ENCODE results near the gene FAM234B. TPM values are rescaled to one million over a fixed set of nuclear protein-coding genes. Genes with fewer than 3 reads are reported as not detected.

The FAM234B gene
- polyA plus RNA-seq, 3 donors from 2014 or later, result 0.14 to 1.5 (median 1.3) TPM

- Mint-ChIP-seq H3K36me3 (peaks cover 0 to 3% (median 0%) of the 10 kb centered on the region in 3 donors), H3K4me1 (peaks cover 17 to 19% of the 10 kb centered on the region in 2 donors), H3K27ac (peak overlapping the region in 1 of 6 donors; percentile 18), H3K9me3 (no peaks in the 10 kb centered on the region), H3K27me3 (ENCODE audit: low read depth in 3 of 3) (peaks cover 5 to 12% (median 10%) of the 10 kb centered on the region in 3 donors), H3K4me3 (no peak overlapping the region)
- DNase-seq, result no peak
These were observed 50.2 kb downstream of the FAM234B start for GRCh38 chr12:13094367-13094766.

DNA sequence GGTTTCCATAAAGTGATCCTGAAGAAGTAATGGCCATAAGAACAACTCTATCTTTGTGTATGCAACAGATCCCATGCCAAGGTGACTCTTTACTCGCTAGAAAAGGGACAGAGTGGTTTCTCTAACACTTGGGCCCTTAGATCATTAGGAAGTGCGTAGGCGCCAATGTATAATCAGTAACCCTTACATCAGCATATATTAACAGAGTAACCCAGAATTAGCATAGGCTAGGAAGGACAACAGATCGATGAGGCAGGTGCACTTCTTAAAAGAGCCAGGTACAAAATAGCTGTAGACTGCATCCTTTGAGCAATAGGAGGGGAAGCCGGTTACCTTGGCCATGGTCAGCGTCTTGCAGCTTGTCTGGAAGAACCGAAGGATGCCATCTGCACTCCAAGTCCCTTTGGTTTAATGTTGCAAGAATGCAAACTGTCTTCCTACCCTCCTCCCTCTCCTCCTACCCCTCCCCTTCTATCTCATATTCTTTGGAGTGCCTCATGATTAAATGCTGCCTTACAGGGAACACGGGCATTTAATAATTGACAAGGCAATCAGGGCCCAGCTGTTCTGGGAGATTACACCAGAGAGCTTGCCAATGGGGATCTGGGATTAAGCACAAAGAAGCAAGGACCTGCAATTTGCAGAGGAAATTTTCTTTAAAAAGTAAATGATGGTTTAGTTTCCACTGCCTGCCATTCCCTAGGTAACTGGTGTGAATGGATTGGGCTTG lies 51.2 kb downstream of the FAM234B start:
- Mint-ChIP-seq H3K27ac (no peak overlapping the region), H3K27me3 (ENCODE audit: low read depth in 3 of 3) (peaks cover 5 to 12% (median 9%) of the 10 kb centered on the region in 3 donors), H3K4me3 (no peak overlapping the region), H3K9me3 (no peaks in the 10 kb centered on the region), H3K36me3 (peaks cover 0 to 3% (median 0%) of the 10 kb centered on the region in 3 donors), H3K4me1 (peaks cover 24 to 29% of the 10 kb centered on the region in 2 donors)
- no peak for DNase-seq

DNA sequence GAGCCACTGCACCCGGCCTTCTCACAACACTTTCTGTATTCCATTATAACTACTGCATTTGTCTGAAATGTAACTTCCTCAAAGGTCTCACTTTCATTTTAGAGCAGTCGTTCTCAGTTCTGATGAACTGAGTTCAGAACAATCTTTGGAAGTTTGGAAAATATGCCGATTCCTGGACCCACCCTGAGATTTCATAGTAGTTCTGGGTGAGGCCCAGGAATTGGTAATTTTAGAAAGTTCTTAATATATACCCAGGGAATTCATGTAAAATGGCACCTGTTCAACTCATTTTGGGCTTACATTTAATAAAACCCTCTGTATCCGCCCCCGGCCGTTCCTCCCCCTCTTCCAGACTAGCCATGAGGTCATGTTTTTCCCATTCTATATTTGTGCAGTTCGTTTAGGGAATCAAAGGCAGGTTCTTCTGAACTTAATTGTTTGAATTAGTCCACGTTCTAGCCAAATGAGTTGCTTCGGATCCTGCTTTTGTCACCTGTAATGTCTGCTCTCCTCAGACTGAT lies 53.4 kb downstream of the FAM234B start:
- Mint-ChIP-seq H3K27ac (peak overlapping the region in 5 of 6 donors; percentile 67 to 95 (median 77)), H3K9me3 (no peaks in the 10 kb centered on the region), H3K4me1 (peaks cover 30 to 36% of the 10 kb centered on the region in 2 donors), H3K27me3 (ENCODE audit: low read depth in 3 of 3) (peaks cover 10 to 11% (median 11%) of the 10 kb centered on the region in 3 donors), H3K4me3 (peak overlapping the region; percentile 56 to 72 (median 65)), H3K36me3 (peaks cover 0 to 3% (median 0%) of the 10 kb centered on the region in 3 donors)
- no peak for DNase-seq

- Mint-ChIP-seq H3K4me1 (peaks cover 30 to 36% of the 10 kb centered on the region in 2 donors), H3K4me3 (peak overlapping the region; percentile 22 to 92 (median 29)), H3K27me3 (ENCODE audit: low read depth in 3 of 3) (peaks cover 10 to 14% (median 11%) of the 10 kb centered on the region in 3 donors), H3K27ac (peak overlapping the region in 5 of 6 donors; percentile 86 to 98 (median 95)), H3K9me3 (no peaks in the 10 kb centered on the region), H3K36me3 (peaks cover 0 to 3% (median 0%) of the 10 kb centered on the region in 3 donors)
- DNase-seq, result no peak
These were observed 55.1 kb downstream of the FAM234B start for GRCh38 chr12:13099066-13099843.

DNA sequence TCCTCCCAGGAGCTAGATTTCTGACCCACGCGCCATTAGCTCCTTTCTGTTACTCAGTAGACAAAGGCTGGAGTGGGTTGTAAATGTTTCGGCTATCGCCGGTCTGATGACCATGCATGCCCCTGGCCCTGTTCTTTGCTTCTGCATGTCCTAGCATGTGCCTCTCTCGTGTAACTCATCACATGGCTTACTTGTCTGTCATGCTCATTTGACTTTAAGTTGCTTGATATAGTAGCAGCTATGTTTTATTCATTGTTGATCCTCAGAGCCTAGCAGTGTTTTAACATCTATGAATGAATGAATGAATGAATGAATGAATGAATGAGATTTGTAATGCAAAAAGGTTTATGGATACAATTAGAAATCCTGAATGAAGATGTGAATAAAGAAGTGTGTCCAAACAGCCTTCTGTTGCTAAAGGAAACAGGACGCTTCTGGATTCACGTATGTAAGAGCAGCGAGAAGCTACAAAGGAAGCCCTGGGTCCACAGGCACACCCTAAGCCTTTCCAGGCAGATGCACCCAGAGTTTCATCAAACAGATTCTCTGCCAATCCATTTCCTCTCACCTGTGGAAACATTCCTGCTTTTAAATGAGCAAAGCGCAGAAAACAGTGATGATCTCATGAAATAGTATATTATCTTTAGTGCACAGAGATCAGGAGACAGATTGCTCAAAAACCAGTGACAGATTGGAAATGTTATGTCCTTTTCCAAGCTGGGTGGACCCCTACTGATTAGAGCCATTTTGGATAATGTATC lies 55.8 kb downstream of the FAM234B start:
- Mint-ChIP-seq H3K9me3 (no peaks in the 10 kb centered on the region), H3K27ac (peak overlapping the region; percentile 78 to 98 (median 95)), H3K36me3 (peaks cover 0 to 3% (median 0%) of the 10 kb centered on the region in 3 donors), H3K27me3 (ENCODE audit: low read depth in 3 of 3) (peaks cover 10 to 14% (median 11%) of the 10 kb centered on the region in 3 donors), H3K4me1 (peaks cover 30 to 36% of the 10 kb centered on the region in 2 donors), H3K4me3 (peak overlapping the region; percentile 85 to 92 (median 87))
- no peak for DNase-seq

- Mint-ChIP-seq H3K4me1 (peaks cover 30 to 36% of the 10 kb centered on the region in 2 donors), H3K4me3 (peak overlapping the region; percentile 85 to 92 (median 87)), H3K36me3 (peaks cover 0 to 3% (median 0%) of the 10 kb centered on the region in 3 donors), H3K27me3 (ENCODE audit: low read depth in 3 of 3) (peaks cover 10 to 14% (median 11%) of the 10 kb centered on the region in 3 donors), H3K9me3 (no peaks in the 10 kb centered on the region), H3K27ac (peak overlapping the region; percentile 78 to 98 (median 95))
- DNase-seq, result no peak
These were observed 56.4 kb downstream of the FAM234B start for GRCh38 chr12:13100605-13100881.

GRCh38 chr12:13100882-13101769 lies 56.9 kb downstream of the FAM234B start:
- DNase-seq, result peak; percentile 94 to 95 (median 94)
- Mint-ChIP-seq H3K27me3 (ENCODE audit: low read depth in 3 of 3) (peaks cover 10 to 14% (median 11%) of the 10 kb centered on the region in 3 donors), H3K9me3 (no peaks in the 10 kb centered on the region), H3K4me1 (peaks cover 30 to 36% of the 10 kb centered on the region in 2 donors), H3K36me3 (peaks cover 0 to 3% (median 0%) of the 10 kb centered on the region in 3 donors), H3K4me3 (peak overlapping the region; percentile 85 to 92 (median 87)), H3K27ac (peak overlapping the region; percentile 82 to 98 (median 95))

- Mint-ChIP-seq H3K27me3 (ENCODE audit: low read depth in 3 of 3) (peaks cover 10 to 14% (median 11%) of the 10 kb centered on the region in 3 donors), H3K36me3 (peaks cover 0 to 3% (median 0%) of the 10 kb centered on the region in 3 donors), H3K4me1 (peaks cover 30 to 36% of the 10 kb centered on the region in 2 donors), H3K27ac (peak overlapping the region; percentile 82 to 95 (median 89)), H3K4me3 (peak overlapping the region; percentile 85 to 92 (median 87)), H3K9me3 (no peaks in the 10 kb centered on the region)
- peak in 1 of 3 donors; percentile 4 for DNase-seq
These were observed 57.7 kb downstream of the FAM234B start for GRCh38 chr12:13101821-13102375.

GRCh38 chr12:13102461-13103195 lies 58.4 kb downstream of the FAM234B start:
- H3K27me3 Mint-ChIP-seq (ENCODE audit: low read depth in 3 of 3), result peaks cover 10 to 12% (median 11%) of the 10 kb centered on the region in 3 donors
- peaks cover 29 to 34% of the 10 kb centered on the region in 2 donors for H3K4me1 Mint-ChIP-seq
- no peaks in the 10 kb centered on the region for H3K36me3 Mint-ChIP-seq
- H3K9me3 Mint-ChIP-seq, result no peaks in the 10 kb centered on the region
- DNase-seq, result no peak
- peak overlapping the region; percentile 43 to 92 (median 87) for H3K4me3 Mint-ChIP-seq
- peak overlapping the region; percentile 82 to 95 (median 89) for H3K27ac Mint-ChIP-seq

DNA sequence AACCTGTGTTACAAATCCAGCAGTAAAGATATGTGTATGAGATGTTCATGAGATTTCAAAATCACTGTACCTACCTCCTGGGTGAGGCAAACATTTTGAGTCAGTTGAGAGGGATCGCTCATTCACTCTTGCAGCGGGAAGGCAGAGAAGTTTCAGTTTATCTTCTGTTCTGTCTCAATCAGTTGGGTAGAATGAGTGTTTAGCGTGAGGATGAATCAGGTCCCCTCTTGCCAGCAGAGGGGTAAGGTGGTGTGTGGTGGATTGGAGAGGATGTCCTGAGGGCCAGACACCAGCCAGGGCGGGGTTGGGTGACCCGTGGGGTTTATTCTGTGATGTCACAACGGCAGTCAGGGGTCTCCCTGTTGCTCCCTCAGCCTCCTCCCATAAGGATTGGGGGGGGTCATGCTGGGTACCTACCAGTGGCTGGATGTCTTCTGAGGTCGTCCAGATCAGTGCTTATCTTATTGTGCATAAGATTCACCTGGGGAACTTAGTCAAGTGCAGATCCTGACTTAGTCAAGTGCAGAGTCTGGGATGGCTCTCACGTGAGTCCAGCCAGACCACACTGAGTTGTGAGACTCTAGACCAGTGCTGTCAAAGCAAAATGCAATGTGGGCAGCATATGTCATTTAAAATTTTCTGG lies 59.3 kb downstream of the FAM234B start, which contains the start of gene GSG1:
Gene GSG1, minus strand, starts transcription at position 277 of the 643 bp plus-strand sequence. Its CDS starts 155 bp downstream, at position 122.
- Mint-ChIP-seq H3K4me1 (peaks cover 20 to 25% of the 10 kb centered on the region in 2 donors), H3K36me3 (no peaks in the 10 kb centered on the region), H3K27me3 (ENCODE audit: low read depth in 3 of 3) (peaks cover 8 to 9% (median 8%) of the 10 kb centered on the region in 3 donors), H3K27ac (peak within 1 kb of the TSS; percentile 82 to 95 (median 89)), H3K4me3 (peak within 1 kb of the TSS in 3 of 5 donors; percentile 86 to 92 (median 92)), H3K9me3 (no peaks in the 10 kb centered on the region)
- DNase-seq, result no peak

- Mint-ChIP-seq H3K27me3 (ENCODE audit: low read depth in 3 of 3) (peaks cover 5 to 8% (median 6%) of the 10 kb centered on the region in 3 donors), H3K4me3 (no peak overlapping the region), H3K36me3 (no peaks in the 10 kb centered on the region), H3K27ac (peak overlapping the region in 3 of 6 donors; percentile 28 to 64 (median 42)), H3K4me1 (peaks cover 13 to 16% of the 10 kb centered on the region in 2 donors), H3K9me3 (no peaks in the 10 kb centered on the region)
- DNase-seq, result no peak
These were observed 60.2 kb downstream of the FAM234B start for GRCh38 chr12:13104409-13104808.

Data from immature natural killer cell (primary cell).